Upper lobe of left lung (tissue), 4 donors: Measurements from ENCODE around the gene FIZ1.

Source experiments
- POLR2A ChIP-seq, 4 donors: fragments of 450-650 bp; IDR thresholded peaks; one replicate each; pipeline ENCODE4 v1.5.1; 2016 to 2017; ENCODE audit warnings: antibody characterized with exemption in 4 of 4, mild to moderate bottlenecking in 2 of 4
- POLR2AphosphoS5 ChIP-seq, 2 donors: sonication (generic); formaldehyde crosslinking; IDR thresholded peaks; one replicate each; pipeline ENCODE4 v1.5.1; 2017; ENCODE audit warnings: antibody characterized with exemption in 2 of 2
- TF ChIP-seq, protein P1 (sequence below), 6 experiments: fragments of 450-650 bp in 4 of 6; fragments of 200-600 bp in 2 of 6; sonication (generic) in 2 of 6; IDR thresholded peaks; one replicate each; pipeline ENCODE4 v1.5.1; 2016 to 2019; ENCODE audit warnings: antibody characterized with exemption in 6 of 6

DNA sequence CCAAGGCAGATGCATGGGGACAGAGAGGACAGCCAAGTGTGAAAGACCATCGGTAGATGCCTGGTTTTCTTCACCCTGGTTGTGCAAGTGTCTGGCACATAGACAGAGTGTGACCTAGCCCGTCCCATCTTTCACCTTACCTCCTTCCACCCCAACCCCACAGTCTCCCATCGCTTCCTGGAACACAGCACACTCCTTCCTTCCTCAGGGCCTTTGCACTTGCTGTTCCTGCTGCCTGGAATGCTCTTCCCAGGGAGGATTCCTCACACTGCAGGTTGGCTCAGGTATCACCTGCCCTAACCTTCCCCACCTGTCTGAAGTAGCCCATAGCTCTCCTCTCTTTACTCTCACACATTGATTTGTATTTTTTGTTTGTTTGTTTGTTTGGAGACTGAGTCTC is 3.0 kb downstream of the FIZ1 start:
- TF ChIP-seq, protein P1, sequence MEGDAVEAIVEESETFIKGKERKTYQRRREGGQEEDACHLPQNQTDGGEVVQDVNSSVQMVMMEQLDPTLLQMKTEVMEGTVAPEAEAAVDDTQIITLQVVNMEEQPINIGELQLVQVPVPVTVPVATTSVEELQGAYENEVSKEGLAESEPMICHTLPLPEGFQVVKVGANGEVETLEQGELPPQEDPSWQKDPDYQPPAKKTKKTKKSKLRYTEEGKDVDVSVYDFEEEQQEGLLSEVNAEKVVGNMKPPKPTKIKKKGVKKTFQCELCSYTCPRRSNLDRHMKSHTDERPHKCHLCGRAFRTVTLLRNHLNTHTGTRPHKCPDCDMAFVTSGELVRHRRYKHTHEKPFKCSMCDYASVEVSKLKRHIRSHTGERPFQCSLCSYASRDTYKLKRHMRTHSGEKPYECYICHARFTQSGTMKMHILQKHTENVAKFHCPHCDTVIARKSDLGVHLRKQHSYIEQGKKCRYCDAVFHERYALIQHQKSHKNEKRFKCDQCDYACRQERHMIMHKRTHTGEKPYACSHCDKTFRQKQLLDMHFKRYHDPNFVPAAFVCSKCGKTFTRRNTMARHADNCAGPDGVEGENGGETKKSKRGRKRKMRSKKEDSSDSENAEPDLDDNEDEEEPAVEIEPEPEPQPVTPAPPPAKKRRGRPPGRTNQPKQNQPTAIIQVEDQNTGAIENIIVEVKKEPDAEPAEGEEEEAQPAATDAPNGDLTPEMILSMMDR (IDR thresholded peaks at IDR 0.05): no peak
- TF ChIP-seq POLR2A (IDR thresholded peaks at IDR 0.05) (no peak), POLR2AphosphoS5 (IDR thresholded peaks at IDR 0.05) (no peak)
